ENCODE data around the gene SFSWAP. TPM values are rescaled to one million over a fixed set of nuclear protein-coding genes. Genes with fewer than 3 reads are reported as not detected.

The SFSWAP gene
- total RNA-seq, 1 experiment from 2014 or later, result 50.4 TPM

GRCh38 chr12:131833896-131834641 is 123.2 kb downstream of the SFSWAP start (continued):
- no peak for TF ChIP-seq SIN3A (IDR thresholded peaks at IDR 0.05; ENCODE audit: low read depth)
- TF ChIP-seq EGR1 (IDR thresholded peaks at IDR 0.05; ENCODE audit: low read depth), result no peak
- no peak for TF ChIP-seq SRF (IDR thresholded peaks at IDR 0.05; ENCODE audit: low read depth)
- no peak for TF ChIP-seq SP1 (IDR thresholded peaks at IDR 0.05; ENCODE audit: low read depth)

- ChIA-PET RAD21 (ENCODE audit: low non-redundant PET in 1 of 2, low total read pairs in 2 of 2, uncharacterized antibody in 2 of 2, unreplicated experiment in 2 of 2) (no interaction called here), CTCF (no interaction called here), POLR2A (no interaction called here)
- H3K4me1 ChIP-seq (ENCODE audit: control insufficient read depth in 1 of 2, insufficient read depth in 2 of 2, low read length in 2 of 2), result peaks cover 7 to 16% of the 10 kb centered on the region in 2 experiments; a peak in 3 of 4 replicates
- no peaks in the 10 kb centered on the region for H3K27me3 ChIP-seq (ENCODE audit: insufficient read depth, low read length)
- H4K20me1 ChIP-seq (ENCODE audit: insufficient read depth), result no peaks in the 10 kb centered on the region
- intact Hi-C loops (cut with micrococcal nuclease), result loop anchor here (5.0 kb wide), 1 partner anchor 383 kb away; no protein-coding TSS in a partner anchor
- ATAC-seq, result no peak
- no peak overlapping the region for H3K4me2 ChIP-seq (ENCODE audit: low read length)
- no TSS peak for BruUV-seq (replicated peaks)
- H3K9me3 ChIP-seq (ENCODE audit: control insufficient read depth in 1 of 2, insufficient read depth in 1 of 2, low read depth in 1 of 2, low read length in 2 of 2), result no peaks in the 10 kb centered on the region
- no peak overlapping the region for H3K27ac ChIP-seq (ENCODE audit: low read depth, low read length)
- no peak for TF ChIP-seq CEBPB (IDR thresholded peaks at IDR 0.05; ENCODE audit: low read depth)
- no peak for TF ChIP-seq TCF7L2 (IDR thresholded peaks at IDR 0.05; ENCODE audit: borderline replicate concordance, extremely low read depth, insufficient read depth, insufficient read length)
- TF ChIP-seq ELF1 (IDR thresholded peaks at IDR 0.05; ENCODE audit: borderline replicate concordance, low read depth), result no peak
- TF ChIP-seq POLR2A (IDR thresholded peaks at IDR 0.05; ENCODE audit: borderline replicate concordance, extremely low read depth, insufficient read depth, insufficient read length), result no peak
- TF ChIP-seq, protein P1, sequence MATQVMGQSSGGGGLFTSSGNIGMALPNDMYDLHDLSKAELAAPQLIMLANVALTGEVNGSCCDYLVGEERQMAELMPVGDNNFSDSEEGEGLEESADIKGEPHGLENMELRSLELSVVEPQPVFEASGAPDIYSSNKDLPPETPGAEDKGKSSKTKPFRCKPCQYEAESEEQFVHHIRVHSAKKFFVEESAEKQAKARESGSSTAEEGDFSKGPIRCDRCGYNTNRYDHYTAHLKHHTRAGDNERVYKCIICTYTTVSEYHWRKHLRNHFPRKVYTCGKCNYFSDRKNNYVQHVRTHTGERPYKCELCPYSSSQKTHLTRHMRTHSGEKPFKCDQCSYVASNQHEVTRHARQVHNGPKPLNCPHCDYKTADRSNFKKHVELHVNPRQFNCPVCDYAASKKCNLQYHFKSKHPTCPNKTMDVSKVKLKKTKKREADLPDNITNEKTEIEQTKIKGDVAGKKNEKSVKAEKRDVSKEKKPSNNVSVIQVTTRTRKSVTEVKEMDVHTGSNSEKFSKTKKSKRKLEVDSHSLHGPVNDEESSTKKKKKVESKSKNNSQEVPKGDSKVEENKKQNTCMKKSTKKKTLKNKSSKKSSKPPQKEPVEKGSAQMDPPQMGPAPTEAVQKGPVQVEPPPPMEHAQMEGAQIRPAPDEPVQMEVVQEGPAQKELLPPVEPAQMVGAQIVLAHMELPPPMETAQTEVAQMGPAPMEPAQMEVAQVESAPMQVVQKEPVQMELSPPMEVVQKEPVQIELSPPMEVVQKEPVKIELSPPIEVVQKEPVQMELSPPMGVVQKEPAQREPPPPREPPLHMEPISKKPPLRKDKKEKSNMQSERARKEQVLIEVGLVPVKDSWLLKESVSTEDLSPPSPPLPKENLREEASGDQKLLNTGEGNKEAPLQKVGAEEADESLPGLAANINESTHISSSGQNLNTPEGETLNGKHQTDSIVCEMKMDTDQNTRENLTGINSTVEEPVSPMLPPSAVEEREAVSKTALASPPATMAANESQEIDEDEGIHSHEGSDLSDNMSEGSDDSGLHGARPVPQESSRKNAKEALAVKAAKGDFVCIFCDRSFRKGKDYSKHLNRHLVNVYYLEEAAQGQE (IDR thresholded peaks at IDR 0.05; ENCODE audit: low read depth), result no peak
- no peak for TF ChIP-seq FOSL1 (IDR thresholded peaks at IDR 0.05; ENCODE audit: low read depth)
- TF ChIP-seq EZH2phosphoT487 (IDR thresholded peaks at IDR 0.05; ENCODE audit: borderline replicate concordance), result no peak
- no peak for TF ChIP-seq ZBTB33 (IDR thresholded peaks at IDR 0.05; ENCODE audit: extremely low read depth, insufficient replicate concordance, low read length)
- no peak for TF ChIP-seq RAD21 (IDR thresholded peaks at IDR 0.05; ENCODE audit: low read depth)
- TF ChIP-seq SRF (IDR thresholded peaks at IDR 0.05; ENCODE audit: low read depth), result no peak
- no peak for TF ChIP-seq SP1 (IDR thresholded peaks at IDR 0.05; ENCODE audit: low read depth)
- TF ChIP-seq CBX3 (IDR thresholded peaks at IDR 0.05; ENCODE audit: low read depth), result no peak
- TF ChIP-seq ZNF274 (IDR thresholded peaks at IDR 0.05; ENCODE audit: low read depth, low read length), result no peak
- TF ChIP-seq JUND (IDR thresholded peaks at IDR 0.05), result no peak
- no peak for TF ChIP-seq MAX (IDR thresholded peaks at IDR 0.05)
- TF ChIP-seq POLR2AphosphoS5 (IDR thresholded peaks at IDR 0.05; ENCODE audit: low read depth, low read length), result no peak
- TF ChIP-seq EZH2 (IDR thresholded peaks at IDR 0.05), result no peak
- no peak for TF ChIP-seq ZFX (IDR thresholded peaks at IDR 0.05)
- H3K79me2 ChIP-seq (ENCODE audit: insufficient read depth, low read length), result no peaks in the 10 kb centered on the region
- no peaks in the 10 kb centered on the region for H3K9me2 ChIP-seq (ENCODE audit: insufficient read depth)
- H3K36me3 ChIP-seq (ENCODE audit: control insufficient read depth in 1 of 2, insufficient read depth in 2 of 2, low read length in 2 of 2), result no peaks in the 10 kb centered on the region
- no peak overlapping the region for H3K9ac ChIP-seq (ENCODE audit: low read length)
- H2AFZ ChIP-seq (ENCODE audit: low read depth, low read length, poor library complexity, severe bottlenecking), result no peak overlapping the region
- DNase-seq (ENCODE audit: low read depth, low spot score), result no peak
- H3K4me3 ChIP-seq (replicated peaks in 1 of 2; ENCODE audit: low read depth in 1 of 2, low read length in 2 of 2), result no peak overlapping the region
Measured at GRCh38 chr12:131834798-131835615, 124.1 kb downstream of the SFSWAP start.
